Measurements from ENCODE around the gene FADD.
"Not testable (repeated sequence)": the region's sequence is repeated elsewhere in the genome, so short reads cannot be mapped to it uniquely, and the experiment has no call there.

The FADD gene

DNA sequence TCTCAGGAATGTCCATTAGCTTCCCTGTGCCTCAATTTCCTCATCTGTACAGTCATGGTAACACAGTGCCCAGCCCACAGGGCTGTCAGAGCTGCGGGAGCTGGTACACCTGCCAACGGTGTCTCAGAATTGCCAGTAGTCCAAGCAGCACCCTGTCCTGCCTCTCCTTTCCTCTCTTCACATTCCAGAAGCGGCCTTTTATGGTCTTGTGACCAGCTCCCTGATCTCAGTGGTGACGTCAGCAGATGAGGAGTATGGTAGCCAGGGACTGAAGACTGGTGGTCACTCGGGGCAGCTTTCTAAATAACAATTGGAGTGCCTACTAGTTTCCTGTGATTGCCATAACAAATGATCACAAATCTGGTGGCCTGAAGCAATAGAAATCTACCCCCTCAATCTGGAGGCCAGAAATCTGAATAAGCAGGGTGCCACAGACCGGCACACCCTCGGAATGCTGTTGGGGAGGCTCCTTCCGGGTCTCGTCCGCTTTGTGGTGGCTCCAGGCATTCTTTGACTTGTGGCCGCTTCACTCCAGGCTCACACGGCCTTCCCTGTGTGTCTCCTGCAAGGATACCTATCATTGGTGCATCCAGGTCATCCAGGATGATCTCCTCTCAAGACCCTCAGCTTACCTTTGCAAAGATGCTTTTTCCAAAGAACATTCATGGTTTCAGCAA lies 2.1 kb downstream of the FADD start:
- DNase-seq, result no peak

DNA sequence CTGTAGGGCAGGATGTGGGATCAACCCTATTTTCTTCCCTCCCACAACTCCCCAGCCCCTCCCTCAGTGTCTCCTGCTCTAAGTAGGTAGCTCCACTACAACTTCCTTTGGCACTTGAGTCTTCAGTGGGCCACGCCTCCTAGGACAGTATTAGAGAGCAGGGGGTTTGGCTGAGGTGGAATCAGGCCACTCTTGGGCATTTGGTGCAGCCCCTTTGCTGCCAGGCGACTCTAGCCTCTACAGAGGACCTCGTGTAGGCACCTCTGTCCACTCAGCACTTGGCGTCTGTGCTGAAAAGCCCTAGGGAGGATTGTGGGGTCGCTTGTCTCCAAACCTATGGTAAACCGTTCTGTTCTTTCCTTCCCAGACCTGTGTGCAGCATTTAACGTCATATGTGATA lies 2.7 kb downstream of the FADD start:
- DNase-seq, result no peak

DNA sequence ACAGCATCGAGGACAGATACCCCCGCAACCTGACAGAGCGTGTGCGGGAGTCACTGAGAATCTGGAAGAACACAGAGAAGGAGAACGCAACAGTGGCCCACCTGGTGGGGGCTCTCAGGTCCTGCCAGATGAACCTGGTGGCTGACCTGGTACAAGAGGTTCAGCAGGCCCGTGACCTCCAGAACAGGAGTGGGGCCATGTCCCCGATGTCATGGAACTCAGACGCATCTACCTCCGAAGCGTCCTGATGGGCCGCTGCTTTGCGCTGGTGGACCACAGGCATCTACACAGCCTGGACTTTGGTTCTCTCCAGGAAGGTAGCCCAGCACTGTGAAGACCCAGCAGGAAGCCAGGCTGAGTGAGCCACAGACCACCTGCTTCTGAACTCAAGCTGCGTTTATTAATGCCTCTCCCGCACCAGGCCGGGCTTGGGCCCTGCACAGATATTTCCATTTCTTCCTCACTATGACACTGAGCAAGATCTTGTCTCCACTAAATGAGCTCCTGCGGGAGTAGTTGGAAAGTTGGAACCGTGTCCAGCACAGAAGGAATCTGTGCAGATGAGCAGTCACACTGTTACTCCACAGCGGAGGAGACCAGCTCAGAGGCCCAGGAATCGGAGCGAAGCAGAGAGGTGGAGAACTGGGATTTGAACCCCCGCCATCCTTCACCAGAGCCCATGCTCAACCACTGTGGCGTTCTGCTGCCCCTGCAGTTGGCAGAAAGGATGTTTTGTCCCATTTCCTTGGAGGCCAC lies 3.3 kb downstream of the FADD start:
- no peak for DNase-seq

GRCh38 chr11:70206982-70207376 lies 3.9 kb downstream of the FADD start:
- DNase-seq, result no peak

DNA sequence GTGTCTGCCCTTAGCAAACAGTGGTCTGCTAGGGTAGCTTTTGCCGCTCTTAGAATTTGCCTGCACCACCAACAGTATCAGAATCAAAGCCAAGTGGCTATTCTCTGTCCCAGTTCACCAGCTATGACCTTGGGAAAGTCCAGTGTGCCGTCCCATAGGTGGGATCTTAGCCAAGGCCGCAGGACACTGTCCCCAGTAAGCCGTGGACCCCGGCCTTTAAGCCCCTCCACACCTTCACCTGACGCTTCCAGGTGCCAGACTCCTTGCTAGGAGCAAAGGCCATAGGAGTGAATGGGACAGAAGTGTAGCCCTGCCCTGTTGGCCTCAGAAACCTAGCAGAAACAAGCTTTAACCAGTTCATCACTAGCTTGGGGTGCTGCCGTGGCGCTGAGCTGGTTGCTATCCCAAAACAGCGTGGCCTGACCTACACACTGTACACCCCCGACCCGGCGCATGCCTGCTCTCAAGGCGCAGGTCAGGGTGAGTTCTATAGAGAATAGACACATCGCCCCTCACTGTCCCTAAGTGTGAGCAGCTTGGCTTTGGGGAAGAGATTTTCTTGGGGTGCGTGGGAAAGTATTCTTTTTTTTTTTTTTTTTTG lies 4.5 kb downstream of the FADD start:
- DNase-seq, result no peak

GRCh38 chr11:70209391-70209912 lies 6.4 kb downstream of the FADD start:
- no peak for DNase-seq

- no peak for DNase-seq
Observed at GRCh38 chr11:70210051-70210501, 7.0 kb downstream of the FADD start.

GRCh38 chr11:70210530-70210929 lies 7.4 kb downstream of the FADD start:
- no peak for DNase-seq

DNA sequence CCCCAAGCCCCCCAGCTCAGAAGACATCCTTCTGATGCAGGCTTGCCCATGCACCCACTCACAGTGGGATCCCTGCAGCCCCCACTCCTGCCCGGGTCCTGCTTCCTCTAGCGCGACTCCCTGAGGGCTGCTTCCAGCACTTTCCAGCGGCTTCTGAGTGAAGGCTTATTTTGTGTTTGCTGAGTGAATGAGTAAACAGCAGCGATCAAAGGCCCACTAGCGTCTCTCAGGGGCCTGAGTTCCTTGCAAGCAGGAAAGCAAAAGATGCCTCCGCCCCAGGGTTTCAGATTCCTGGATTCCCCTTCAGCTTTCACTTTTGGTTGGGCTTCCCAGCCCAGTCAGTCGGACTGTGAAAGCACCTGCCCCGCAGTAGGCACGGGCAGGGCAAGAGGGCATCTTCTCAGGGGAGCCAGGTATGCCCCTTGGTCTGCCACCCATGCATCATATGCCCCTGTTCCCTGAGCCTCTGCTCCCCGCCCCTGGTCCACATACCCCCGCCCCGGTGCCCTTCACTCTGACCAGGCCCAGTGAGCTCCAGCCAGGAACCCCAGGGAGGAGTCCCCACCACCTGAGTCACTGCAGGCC lies 9.2 kb downstream of the FADD start:
- no peak for DNase-seq

DNA sequence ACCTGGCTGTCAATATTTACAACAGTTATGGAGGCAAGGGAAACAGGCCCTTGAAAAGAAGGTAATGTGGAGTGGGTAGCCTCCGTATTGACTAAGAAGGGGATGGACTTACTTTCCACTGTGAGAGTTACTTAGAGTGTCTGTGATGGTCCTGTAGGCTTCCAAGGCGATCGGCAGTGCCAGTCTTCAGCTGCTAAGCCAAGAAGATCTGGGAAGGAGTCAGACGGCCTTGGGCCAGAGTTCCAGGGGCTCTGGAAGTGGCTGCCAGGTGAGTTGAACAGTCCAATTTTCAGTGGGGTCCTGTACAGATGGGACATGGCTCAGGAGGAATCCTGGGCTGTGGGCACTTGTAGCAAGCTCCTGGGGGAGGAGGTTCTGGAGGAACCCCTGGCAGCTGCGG lies 14.3 kb downstream of the FADD start:
- DNase-seq, result not testable (repeated sequence)

DNA sequence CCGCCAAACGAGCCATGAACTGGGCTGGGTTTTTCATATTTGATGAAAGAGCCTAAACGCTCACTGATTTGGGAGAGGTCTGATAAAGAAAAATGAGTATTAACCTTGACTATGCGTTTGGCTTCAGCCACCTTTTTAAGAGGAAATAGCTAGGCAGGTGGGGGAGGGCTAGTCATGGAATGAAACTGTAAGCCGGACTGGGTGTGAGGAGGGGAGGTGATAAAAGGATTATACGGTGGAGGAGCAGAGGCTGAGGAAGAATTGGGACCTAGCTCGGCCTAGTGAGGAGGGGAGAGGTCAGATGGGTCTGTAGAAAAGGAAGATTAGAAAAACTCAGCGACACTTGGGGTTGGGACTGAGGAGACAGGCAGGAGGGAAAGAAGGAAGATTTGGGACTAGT lies 15.0 kb downstream of the FADD start:
- DNase-seq, result not testable (repeated sequence)

GRCh38 chr11:70220136-70220535 lies 17.0 kb downstream of the FADD start:
- DNase-seq, result no peak

DNA sequence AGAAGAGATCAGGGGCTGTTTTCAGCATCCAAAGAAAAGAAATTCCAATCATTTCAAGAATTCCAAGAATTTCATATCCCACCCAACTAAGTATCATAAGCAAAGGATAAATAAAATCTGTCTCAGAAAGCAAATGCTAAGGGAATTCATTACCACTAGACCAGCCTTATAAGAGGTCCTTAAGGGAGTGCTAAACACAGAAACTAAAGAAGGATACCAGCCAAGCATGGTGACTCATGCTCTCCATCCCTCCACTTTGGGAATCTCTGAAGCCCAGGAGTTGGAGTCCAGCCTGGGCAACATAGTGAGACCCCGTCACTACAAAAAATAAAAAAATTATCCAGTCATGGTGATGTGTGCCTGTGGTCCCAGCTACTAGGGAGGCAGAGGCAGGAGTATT lies 17.8 kb downstream of the FADD start:
- no peak for DNase-seq

GRCh38 chr11:70225681-70226177 lies 22.6 kb downstream of the FADD start:
- DNase-seq, result no peak

- no peak for DNase-seq
Observed at GRCh38 chr11:70226183-70226582, 23.1 kb downstream of the FADD start.

- DNase-seq, result no peak
Observed at GRCh38 chr11:70226967-70227366, 23.9 kb downstream of the FADD start.

DNA sequence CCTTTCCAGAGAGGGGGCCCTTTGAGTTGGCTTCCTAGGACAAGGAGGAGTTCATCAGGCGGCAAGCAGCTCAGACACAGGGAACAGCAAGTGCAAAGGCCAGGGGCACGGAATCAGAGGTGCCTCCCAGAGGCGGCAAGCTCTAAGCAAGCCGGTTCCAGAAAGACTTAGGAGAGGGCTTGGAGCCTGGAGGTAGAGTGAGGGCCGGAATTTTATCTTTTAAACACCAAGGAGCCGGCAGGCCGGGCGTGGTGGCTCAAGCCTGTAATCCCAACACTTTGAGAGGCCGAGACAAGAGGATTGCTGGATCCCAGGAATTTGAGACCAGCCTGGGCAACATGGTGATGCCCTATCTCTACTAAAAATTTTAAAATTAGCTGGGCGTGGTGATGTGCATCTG lies 26.6 kb downstream of the FADD start:
- DNase-seq, result no peak

- no peak for DNase-seq
Observed at GRCh38 chr11:70230151-70230839, 27.2 kb downstream of the FADD start.

GRCh38 chr11:70230840-70231710 lies 28.0 kb downstream of the FADD start:
- no peak for DNase-seq

GRCh38 chr11:70233034-70233433 lies 29.9 kb downstream of the FADD start:
- DNase-seq, result no peak

DNA sequence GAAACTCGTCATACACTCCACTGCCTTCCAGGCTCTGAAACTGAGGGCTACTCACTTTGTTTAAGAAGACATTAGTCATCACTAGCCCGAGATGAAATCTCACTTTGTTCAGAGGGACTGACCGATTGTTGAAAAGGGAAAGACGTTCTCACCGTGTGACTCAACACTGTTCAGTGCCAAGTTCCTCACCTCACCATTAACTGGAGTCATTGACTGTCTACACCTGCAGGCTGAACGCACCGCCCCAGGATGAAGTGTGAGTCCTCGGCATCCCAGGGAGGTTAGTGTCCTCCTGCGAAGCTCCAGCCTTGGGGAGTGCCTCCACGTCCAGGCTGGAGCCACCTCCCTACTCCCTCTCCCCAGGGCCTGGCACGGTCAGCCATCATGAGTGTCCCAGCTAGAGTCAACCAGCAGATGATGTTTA lies 30.4 kb downstream of the FADD start:
- DNase-seq, result no peak

GRCh38 chr11:70233962-70234361 lies 30.9 kb downstream of the FADD start:
- no peak for DNase-seq

Data from Kasumi-1 (cell line).